Left lung (tissue), 10 donors: ENCODE measurements around the gene DHRS13. TPM values are rescaled to one million over a fixed set of nuclear protein-coding genes. Genes with fewer than 3 reads are reported as not detected.

Source experiments
- ATAC-seq: fragments of 200-7000 bp; cut with Tn5 transposase; one replicate; pipeline ENCODE4 v1.9.1; 2020; ENCODE audit warnings: moderate library complexity
- DNase-seq, 4 donors: peaks; one replicate each; pipeline ENCODE4 v3.0.0-alpha.2; 2013 to 2020
- H3K27ac ChIP-seq, 2 donors: fragments of 200-600 bp; sonication (generic) in 1 of 2; one replicate each; pipeline versions ENCODE4 v1.5.0 to v1.8.0; 2020 to 2021
- H3K27me3 ChIP-seq, 2 donors: fragments of 200-600 bp; sonication (generic) in 1 of 2; one replicate each; pipeline versions ENCODE4 v1.5.0 to v1.8.0; 2020 to 2021
- H3K36me3 ChIP-seq, 2 donors: fragments of 200-600 bp; sonication (generic) in 1 of 2; one replicate each; pipeline versions ENCODE4 v1.5.0 to v1.8.0; 2020 to 2021
- H3K4me1 ChIP-seq, 2 donors: fragments of 200-600 bp; one replicate each; pipeline ENCODE4 v1.8.0; 2021
- H3K4me3 ChIP-seq, 2 donors: fragments of 200-600 bp; sonication (generic) in 1 of 2; one replicate each; pipeline versions ENCODE4 v1.5.0 to v1.8.0; 2020 to 2021; ENCODE audit warnings: mild to moderate bottlenecking in 1 of 2
- H3K9me3 ChIP-seq, 2 donors: fragments of 200-600 bp; sonication (generic) in 1 of 2; one replicate each; pipeline versions ENCODE4 v1.5.0 to v1.8.0; 2020 to 2021
- intact Hi-C, 2 donors: fragments of 100-400 bp; cut with DNase I; formaldehyde crosslinking; loops; one replicate each; pipeline versions ENCODE4 v1.11.2 to v1.14.2; 2022
- polyA plus RNA-seq, 6 donors: library from polyadenylated mRNA; unstranded; fragments of 120-200 nt; gene quantifications; one replicate each; pipeline ENCODE4 v1.2.1, GENCODE V29; 2013; ENCODE audit not compliant: insufficient read length in 6 of 6
- total RNA-seq, 2 donors: library from RNA; stranded (reverse); fragmentation: NEBNext Ultra II Directional; extraction: Animal tissue kit (Norgen Biotek cat#: 25700); gene quantifications; one replicate each; pipeline ENCODE4 v1.2.1, GENCODE V29; 2021
- TF ChIP-seq, protein P1 (sequence below), 2 donors: fragments of 200-600 bp; sonication (generic) in 1 of 2; IDR thresholded peaks; one replicate each; pipeline versions ENCODE4 v1.5.0 to v1.8.0; 2021; ENCODE audit warnings: antibody characterized with exemption in 2 of 2
- donor health status: DM: no; HTN: yes; CAD: no.
- donor health status: DM: no; HTN: no; CAD: no.

Gene DHRS13
- total and polyA plus RNA-seq, 8 donors: 5.2 to 16.9 (median 7.0) TPM

- no peaks in the 10 kb centered on the region for H3K9me3 ChIP-seq
- peaks cover 35 to 91% of the 10 kb centered on the region in 2 donors for H3K4me1 ChIP-seq
- no peak for ATAC-seq
Observed at GRCh38 chr17:28942925-28943324, 40.0 kb upstream of the DHRS13 start.

DNA sequence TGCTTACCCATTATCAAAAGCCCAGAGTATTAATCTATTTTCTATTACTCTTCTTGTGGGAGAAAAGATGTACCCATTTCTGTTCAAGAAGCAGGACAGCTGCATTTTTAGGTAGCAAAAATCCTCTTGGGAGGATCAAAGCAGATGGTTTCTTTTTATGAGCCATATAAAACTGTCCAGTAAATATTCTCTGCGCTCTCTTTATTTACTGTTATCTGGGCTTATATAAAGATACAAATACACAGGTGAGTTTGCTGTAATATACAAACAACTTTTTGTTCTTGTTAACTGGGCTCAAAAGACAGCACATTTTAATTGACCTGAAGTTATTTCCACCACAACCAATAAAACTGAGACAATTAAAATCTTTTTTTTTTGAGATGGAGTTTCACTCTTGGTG, 38.4 kb upstream of the DHRS13 start:
- Histone ChIP-seq H3K4me3 (no peak overlapping the region), H3K36me3 (peaks cover 0 to 6% of the 10 kb centered on the region in 2 donors), H3K4me1 (peaks cover 33 to 91% of the 10 kb centered on the region in 2 donors), H3K27me3 (no peaks in the 10 kb centered on the region), H3K27ac (no peak overlapping the region), H3K9me3 (no peaks in the 10 kb centered on the region)
- intact Hi-C loops: no loop called here
- TF ChIP-seq, protein P1, sequence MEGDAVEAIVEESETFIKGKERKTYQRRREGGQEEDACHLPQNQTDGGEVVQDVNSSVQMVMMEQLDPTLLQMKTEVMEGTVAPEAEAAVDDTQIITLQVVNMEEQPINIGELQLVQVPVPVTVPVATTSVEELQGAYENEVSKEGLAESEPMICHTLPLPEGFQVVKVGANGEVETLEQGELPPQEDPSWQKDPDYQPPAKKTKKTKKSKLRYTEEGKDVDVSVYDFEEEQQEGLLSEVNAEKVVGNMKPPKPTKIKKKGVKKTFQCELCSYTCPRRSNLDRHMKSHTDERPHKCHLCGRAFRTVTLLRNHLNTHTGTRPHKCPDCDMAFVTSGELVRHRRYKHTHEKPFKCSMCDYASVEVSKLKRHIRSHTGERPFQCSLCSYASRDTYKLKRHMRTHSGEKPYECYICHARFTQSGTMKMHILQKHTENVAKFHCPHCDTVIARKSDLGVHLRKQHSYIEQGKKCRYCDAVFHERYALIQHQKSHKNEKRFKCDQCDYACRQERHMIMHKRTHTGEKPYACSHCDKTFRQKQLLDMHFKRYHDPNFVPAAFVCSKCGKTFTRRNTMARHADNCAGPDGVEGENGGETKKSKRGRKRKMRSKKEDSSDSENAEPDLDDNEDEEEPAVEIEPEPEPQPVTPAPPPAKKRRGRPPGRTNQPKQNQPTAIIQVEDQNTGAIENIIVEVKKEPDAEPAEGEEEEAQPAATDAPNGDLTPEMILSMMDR (IDR thresholded peaks at IDR 0.05): no peak
- no peak for ATAC-seq
- DNase-seq: no peak

More at GRCh38 chr17:28942925-28943324, 40.0 kb upstream of the DHRS13 start:
- intact Hi-C loops: no loop called here
- Histone ChIP-seq H3K36me3 (peaks cover 0 to 6% of the 10 kb centered on the region in 2 donors), H3K27ac (no peak overlapping the region), H3K4me3 (no peak overlapping the region), H3K27me3 (no peaks in the 10 kb centered on the region)
- TF ChIP-seq, protein P1 (IDR thresholded peaks at IDR 0.05): no peak
- no peak for DNase-seq

GRCh38 chr17:28940675-28941074, 37.8 kb upstream of the DHRS13 start:
- TF ChIP-seq, protein P1 (IDR thresholded peaks at IDR 0.05): no peak
- peaks cover 30 to 91% of the 10 kb centered on the region in 2 donors for H3K4me1 ChIP-seq
- no peaks in the 10 kb centered on the region for H3K9me3 ChIP-seq
- H3K27ac ChIP-seq: peak overlapping the region in 1 of 2 donors; percentile 61
- H3K36me3 ChIP-seq: peaks cover 0 to 6% of the 10 kb centered on the region in 2 donors
- H3K27me3 ChIP-seq: no peaks in the 10 kb centered on the region
- no peak for DNase-seq
- peak; percentile 44 for ATAC-seq
- intact Hi-C loops: no loop called here
- no peak overlapping the region for H3K4me3 ChIP-seq

GRCh38 chr17:28940142-28940541, 37.3 kb upstream of the DHRS13 start:
- TF ChIP-seq, protein P1 (IDR thresholded peaks at IDR 0.05): no peak
- no peak for ATAC-seq

GRCh38 chr17:28938552-28938951, 35.7 kb upstream of the DHRS13 start:
- H3K4me1 ChIP-seq: peaks cover 20 to 78% of the 10 kb centered on the region in 2 donors
- H3K27me3 ChIP-seq: no peaks in the 10 kb centered on the region
- peaks cover 0 to 5% of the 10 kb centered on the region in 2 donors for H3K36me3 ChIP-seq
- no peaks in the 10 kb centered on the region for H3K9me3 ChIP-seq
- TF ChIP-seq, protein P1 (IDR thresholded peaks at IDR 0.05): no peak
- no peak for DNase-seq
- H3K4me3 ChIP-seq: no peak overlapping the region
- intact Hi-C loops: no loop called here
- peak overlapping the region; percentile 48 to 76 for H3K27ac ChIP-seq
- ATAC-seq: peak; percentile 19

More at GRCh38 chr17:28940142-28940541, 37.3 kb upstream of the DHRS13 start:
- H3K36me3 ChIP-seq: peaks cover 0 to 6% of the 10 kb centered on the region in 2 donors
- H3K27me3 ChIP-seq: no peaks in the 10 kb centered on the region
- peaks cover 25 to 91% of the 10 kb centered on the region in 2 donors for H3K4me1 ChIP-seq
- peak overlapping the region in 1 of 2 donors; percentile 61 for H3K27ac ChIP-seq
- H3K4me3 ChIP-seq: no peak overlapping the region
- no peak for DNase-seq
- intact Hi-C loops: no loop called here
- no peaks in the 10 kb centered on the region for H3K9me3 ChIP-seq
